ENCODE data around the gene TMEM229B.

The TMEM229B gene

DNA sequence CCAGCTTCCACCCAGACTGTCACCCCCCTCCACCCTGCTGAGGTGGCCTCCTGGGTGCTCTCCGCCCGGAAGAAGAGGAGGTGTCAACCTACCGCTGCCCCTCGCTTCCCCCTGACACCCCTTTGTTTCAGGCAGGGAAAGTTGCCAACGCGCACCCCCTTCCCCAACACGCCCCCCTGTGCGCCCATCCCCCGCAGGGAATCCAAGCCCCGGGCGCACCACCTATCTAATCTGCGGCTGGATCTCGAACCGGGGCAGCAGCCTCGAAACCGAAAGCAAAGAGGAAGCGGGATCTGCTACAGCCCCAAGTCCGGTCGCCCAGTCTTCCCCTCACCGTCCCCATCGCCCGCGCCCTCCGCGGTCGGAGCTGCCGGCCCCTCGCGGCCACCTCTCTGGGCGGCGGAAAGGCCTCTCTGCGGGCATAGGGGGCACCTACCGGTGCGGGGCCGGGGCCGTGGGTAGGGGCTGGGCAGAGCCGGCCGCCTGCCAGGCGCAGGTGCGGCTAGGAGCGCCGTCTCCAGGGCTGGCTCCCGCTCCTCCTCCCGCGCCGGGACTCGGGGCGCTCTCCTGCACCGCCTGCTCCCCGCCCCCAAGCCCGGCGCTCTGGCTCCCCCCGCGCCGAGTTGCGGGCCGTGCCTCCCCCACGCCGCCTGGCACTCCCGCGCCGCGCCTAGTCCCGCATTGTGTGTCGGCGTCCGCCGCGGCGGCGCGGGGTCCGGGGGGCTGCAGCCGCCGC lies 26.3 kb upstream of the TMEM229B start:
- DNase-seq (ENCODE audit: low read depth): peak; percentile 28

DNA sequence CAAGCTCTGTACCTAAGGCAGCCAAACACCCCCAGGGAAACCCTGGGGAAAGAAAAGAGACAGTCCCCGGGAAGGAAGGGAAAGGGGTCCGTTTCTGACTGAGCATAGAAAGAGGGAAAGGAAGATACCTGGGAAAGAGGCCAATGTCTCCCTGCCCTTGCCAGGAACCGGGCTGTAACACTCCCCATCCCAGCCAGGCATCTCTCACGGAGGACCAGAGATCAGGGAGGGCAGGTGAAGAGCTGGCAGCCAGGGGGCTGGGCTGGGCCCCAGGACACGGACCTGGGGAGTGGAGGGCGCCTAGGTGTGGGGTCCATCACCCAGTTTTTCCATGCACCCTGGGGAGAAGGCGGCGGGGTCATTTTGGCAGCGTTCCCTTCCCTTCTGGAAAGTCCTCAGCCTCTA lies 25.7 kb upstream of the TMEM229B start:
- DNase-seq (ENCODE audit: low read depth): no peak

DNA sequence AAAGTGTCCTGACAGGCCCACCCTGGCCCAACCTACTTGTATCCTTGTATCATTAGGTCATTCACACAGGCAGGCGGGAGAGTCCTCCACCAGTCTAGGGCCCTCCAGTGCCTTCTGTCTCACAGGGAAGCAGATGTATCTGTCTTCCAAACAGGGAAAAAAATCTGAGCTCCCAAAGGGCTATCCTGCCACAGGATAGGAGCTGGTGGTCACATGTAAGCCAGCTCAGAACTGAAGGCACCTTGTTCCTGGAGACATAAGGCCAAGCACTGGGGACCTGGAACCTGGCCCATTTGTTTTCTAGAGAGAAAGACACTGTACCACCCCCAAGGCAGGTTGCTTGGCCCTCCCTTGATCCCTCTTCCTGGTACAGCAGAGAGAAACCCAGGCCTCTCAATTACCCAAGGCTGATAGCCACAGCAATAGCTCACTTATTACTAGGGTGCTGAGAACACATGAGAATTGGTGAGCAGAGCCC lies 25.1 kb upstream of the TMEM229B start:
- DNase-seq (ENCODE audit: low read depth): no peak

- no peak for DNase-seq (ENCODE audit: low read depth)
Measured at GRCh38 chr14:67512463-67513310, 24.2 kb upstream of the TMEM229B start.

- no peak for DNase-seq (ENCODE audit: low read depth)
Measured at GRCh38 chr14:67510836-67511235, 22.3 kb upstream of the TMEM229B start.

- DNase-seq (ENCODE audit: low read depth): peak; percentile 39
Measured at GRCh38 chr14:67510121-67510520, 21.6 kb upstream of the TMEM229B start.

DNA sequence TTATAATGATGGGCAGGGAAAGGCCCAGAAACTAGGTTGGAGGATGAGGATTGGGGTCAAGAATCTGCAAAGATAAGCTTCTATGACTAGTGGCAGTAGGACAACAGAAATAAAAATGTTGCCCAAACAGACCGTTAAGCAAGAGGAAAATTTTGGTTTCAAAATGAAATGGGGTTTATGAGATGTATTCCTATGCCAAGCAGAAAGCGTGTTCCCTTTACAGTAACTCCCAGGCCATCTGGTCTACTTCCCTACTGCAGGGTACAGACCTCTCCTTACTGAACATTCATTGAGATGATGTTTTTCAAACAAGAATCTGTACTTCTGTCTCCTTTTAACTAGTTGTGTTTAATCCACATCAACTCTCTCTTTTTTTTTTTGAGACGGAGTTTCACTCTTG lies 20.4 kb upstream of the TMEM229B start:
- no peak for DNase-seq (ENCODE audit: low read depth)

DNA sequence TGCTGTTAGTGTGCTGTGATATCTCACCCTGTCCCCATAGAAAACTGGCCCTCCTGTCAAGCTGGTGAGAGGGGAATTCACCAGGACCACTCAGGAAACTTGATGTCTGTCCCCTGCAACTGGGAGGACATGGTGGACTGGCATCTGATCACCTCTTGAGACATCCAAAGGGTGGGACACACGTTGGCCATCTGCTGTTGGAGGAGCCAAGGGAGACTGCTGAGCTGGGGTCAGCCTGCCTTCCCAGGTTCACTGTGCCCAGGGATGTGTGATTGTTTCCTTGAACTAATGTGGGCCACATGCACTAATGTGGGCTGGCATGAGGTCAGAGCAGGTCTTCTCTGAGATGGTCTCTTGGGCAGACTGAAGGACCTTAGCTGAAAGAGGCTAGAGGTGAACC lies 16.7 kb upstream of the TMEM229B start:
- DNase-seq (ENCODE audit: low read depth): no peak

- no peak for DNase-seq (ENCODE audit: low read depth)
Measured at GRCh38 chr14:67503331-67503730, 14.8 kb upstream of the TMEM229B start.

DNA sequence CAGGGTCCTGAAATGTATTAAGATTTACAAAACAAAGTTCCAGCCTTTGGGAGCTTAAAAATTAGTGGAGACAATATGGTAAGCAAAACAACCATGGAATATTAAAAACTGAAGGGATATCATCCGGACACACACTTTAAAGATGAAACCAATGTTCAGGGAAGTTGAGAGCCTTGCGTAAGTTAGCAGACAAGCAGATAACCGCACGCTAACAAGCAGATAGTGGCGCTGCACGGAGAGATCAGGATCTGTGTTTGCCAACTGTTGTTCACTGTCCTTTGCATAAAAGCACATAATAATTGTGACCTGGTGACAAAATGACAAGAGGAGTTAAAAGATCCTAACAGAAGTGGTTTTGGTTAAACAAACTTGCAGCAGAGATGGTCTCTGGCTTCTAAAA lies 14.3 kb upstream of the TMEM229B start:
- no peak for DNase-seq (ENCODE audit: low read depth)

DNA sequence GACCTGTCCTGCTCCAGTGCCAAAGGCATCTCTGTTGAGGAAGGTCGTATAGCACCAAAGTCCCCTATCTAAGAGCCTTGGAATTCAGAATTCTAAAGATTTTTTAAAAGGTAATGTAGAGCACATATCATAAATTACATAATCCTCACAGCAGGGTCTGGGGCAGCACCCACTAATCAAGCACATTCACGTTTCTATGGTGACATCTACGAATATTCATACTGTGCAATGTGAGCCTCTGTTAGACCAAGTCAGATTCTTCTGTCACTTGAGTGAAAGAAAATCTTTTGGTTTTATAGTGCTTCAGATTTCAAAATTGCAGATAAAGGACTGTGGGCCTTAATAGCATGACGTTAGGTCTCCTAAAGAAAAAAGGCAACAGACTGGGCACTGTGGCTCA lies 13.1 kb upstream of the TMEM229B start:
- DNase-seq (ENCODE audit: low read depth): no peak

DNA sequence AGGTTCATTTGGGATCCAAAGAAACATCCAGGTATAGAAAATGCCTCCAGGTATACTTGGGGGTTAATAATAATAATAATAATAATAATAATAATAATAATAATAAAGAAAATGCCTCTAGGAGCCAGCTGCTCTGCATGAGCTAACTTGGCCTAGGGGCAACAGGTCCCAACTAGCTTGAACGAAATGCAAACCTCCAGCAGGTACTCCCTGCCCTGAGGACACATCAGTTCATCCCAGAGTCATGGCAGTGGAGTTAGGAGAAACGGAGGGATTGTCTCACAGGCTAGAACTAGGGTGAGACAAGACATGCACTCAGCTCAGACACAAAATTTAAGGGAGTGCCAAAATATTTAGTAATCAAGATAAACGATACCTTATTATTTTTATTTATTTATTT lies 12.5 kb upstream of the TMEM229B start:
- no peak for DNase-seq (ENCODE audit: low read depth)

DNA sequence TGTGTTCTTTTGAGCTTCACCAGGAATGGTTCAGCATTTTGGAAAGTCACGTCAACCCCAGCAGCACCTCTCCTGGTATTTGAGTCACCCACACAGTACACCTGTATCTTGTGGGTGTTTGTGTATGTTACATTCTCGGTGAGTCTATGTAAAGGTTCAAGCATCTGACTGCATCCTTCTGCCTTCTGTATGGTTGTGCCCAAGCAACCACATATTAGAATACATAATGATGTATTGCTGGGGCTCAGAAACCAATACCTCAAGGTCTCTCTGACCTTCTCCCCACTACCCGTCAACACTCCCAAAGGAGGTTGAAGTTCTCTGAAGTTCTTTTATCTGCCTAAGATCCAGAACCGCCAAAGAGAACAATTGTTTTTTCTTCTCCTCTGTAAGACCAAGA lies 9.2 kb upstream of the TMEM229B start:
- no peak for DNase-seq (ENCODE audit: low read depth)

DNA sequence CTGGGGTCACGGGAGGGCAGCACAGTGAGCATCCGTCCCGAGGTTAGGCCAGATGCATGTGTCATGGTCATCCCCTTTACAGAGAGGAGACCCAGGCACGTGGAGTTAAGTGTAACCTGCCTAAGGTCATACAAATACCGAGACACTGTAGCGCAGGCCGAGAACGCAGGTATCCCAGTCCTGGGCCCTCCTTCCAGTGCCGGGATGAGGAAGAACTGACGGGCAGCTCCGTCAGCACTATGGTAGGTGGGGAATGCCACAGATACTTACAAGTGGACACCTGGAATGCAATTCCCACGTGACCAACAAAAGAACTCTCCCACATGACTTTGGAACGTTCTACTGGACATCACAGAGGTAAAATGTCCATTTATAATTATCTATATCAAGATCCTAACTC lies 8.7 kb upstream of the TMEM229B start:
- DNase-seq (ENCODE audit: low read depth): no peak

DNA sequence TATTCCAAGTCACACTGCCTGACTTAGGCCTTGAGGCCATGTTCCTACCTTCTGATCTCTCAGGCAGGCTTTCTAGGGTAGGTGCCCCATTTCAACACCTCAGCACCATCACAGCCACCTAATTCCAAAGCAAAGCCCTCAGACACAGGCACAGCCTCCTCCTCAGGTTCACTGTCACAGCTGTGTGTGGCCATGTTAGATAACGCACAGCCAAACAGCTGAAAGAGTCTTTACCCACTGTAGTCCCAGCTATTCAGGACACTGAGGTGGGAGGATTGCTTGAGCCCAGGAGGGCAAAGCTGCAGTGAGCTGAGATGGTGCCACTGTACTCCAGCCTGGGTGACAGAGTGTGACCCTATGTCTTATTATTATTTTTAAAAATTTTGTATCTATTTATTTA lies 7.3 kb upstream of the TMEM229B start:
- no peak for DNase-seq (ENCODE audit: low read depth)

DNA sequence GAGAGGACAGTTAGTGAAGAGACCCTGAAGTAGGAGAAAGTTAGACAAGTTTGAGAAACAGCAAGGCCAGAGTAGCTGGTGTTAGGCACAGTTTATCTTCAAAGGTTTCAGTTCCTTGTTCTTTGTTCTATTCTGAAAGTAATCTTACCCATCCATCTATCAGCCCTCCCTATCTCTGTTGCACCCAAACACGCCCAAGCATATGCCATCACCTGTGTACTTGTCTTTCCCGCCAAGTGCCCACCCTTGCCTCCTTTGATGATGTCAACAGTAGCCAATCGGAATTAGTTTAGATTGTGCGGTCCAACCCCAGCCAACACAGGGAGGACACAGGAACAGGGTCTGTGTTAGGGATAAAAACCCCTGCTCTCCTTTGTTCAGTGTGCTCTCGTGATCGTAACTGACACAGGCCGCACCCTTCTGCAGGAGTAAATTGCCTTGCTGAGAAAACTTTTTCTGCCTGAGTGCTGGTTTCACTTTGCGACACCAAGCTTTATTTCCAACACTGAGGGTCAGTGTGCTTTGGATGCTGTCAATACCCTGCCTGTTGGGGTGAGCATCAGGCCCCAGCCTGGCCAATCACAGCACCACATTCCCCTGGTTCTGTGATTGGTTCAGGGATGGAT lies 4.7 kb upstream of the TMEM229B start:
- DNase-seq (ENCODE audit: low read depth): no peak

DNA sequence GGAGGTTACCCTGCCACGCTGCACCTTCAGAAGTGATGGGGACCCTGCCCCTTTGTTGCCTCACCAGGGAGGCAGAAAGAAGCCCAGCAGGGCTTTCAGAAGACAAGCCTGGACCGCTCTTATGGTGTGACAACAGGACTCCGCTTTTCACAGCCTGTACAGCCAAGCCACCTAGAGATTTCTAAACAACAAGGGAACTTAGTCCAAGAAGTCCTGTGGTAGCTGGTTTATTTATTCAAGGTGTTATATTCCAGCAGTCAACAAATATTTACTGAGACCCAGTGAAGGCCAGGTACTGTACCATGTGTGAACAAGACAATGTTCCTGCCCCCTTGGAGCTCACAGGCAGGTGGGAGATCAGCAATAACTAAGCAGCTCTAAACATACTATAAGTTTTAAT lies 4.0 kb upstream of the TMEM229B start:
- DNase-seq (ENCODE audit: low read depth): no peak

DNA sequence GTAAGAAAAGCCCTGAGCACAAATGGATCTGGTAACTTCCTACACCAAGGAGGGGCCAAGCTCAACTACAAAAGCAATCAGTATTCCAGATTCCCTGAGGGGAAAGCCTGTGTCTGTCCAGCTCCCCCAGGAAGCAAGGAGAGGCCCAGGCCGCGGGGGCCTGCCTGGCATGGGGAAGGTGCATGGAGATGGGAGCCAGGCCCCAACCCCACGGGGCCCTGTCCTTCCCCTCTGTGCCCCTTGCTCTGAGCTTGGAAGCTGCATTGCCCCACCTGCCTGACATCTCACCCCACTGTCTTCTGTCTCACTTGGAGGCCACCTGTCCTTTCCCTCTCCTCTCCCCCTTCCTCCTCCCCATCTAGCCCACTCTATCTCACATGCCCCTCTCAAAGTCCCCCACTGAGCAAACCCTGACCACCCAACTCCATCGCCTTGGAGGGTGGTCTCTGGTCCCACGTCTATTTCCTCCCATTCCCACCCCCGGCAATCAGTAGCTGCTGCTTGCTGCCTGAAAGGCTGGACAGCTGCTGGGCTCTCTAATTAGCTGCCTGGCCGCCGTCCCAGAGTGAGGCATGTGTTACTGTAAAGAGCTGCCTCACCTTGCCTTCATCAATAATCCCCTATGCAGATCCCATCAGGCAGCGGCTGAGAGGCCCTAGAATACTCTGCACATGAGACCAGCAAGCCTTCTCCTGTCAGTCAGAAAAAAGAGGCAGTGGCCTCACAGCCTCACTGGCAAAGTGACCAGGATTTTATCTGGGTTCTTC lies 3.4 kb upstream of the TMEM229B start:
- DNase-seq (ENCODE audit: low read depth): no peak

DNA sequence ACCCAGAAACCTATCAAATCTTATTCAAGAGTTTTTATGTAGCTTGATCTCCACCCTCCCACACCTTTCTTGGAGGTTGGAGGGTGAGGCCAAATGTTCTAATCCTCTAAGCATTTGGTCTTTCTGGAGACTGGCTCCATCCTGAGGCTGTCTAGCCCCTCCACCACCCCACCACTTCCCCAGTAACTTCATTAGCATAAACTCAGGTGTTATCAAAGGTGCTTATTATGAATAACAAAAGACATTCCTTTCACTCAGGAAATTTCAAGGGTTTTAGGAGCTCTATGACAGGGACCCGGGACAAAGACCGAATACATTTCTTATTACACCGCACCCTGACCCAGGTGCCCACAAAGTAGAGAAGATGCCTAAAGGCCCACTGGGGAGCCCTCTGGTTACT lies 2.8 kb upstream of the TMEM229B start:
- DNase-seq (ENCODE audit: low read depth): no peak

GRCh38 chr14:67490196-67490595 lies 1.7 kb upstream of the TMEM229B start:
- DNase-seq (ENCODE audit: low read depth): no peak

GRCh38 chr14:67487332-67487731 lies 1.2 kb downstream of the TMEM229B start:
- DNase-seq (ENCODE audit: low read depth): no peak

DNA sequence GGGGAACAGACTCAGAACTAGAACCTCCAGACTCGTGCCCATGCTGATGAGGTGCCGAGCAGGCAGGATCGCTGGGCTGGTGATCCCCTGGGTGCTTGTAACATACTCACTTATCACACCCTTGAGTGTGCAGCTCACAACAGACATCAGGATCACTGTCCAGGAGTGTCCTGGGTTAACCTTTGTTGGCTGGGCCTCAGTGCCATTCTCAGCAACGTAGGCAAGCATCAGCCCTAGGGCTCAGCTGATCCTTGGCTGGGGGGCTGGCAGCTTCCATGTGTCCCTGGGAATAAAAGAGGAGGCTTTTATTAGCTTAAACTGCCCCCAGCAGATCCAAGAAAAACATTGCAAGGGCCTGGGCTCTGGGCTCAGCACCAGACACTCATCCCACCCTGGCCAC lies 1.6 kb downstream of the TMEM229B start:
- no peak for DNase-seq (ENCODE audit: low read depth)

All from fibroblast of gingiva (primary cell).